ENCODE measurements around the gene ESD. TPM values are rescaled to one million over a fixed set of nuclear protein-coding genes. Genes with fewer than 3 reads are reported as not detected.

Gene ESD
- total RNA-seq, 4 donors from 2014 or later = 45.8 to 126 (median 78.0) TPM

DNA sequence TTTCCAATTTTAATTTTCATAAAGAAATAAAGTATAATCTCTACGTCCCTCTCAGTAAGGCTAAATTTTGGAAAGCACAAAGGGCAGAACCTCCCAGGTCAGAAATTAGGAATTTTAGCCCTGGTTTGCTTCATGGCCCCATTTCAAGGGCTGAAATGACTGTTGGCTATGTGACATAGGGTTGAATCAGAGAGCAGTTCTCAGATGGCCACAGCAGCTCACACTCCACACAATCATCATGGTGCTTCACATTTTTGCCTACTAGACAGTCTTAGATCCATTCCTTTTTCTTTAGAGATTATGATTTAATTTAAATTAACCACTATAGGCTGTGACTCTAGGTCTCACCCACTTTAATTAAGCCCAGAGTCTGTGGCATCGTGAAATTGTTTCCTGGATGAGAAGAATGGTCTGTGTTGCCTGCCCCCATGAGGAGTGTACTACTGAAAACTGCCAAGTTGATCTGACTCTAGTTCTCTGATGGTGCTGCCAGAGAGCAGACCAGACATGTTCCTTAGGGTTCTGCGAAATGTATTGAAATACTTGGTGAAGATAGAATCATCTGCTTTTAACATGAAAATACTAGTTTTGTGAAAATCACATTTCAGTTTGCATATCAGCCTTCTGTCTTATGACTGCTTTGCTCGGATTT lies 57.4 kb downstream of the ESD start:
- Histone ChIP-seq H3K27ac (no peak overlapping the region), H3K27me3 (no peaks in the 10 kb centered on the region), H3K9me3 (no peaks in the 10 kb centered on the region), H3K36me3 (peaks cover 0 to 76% (median 7%) of the 10 kb centered on the region in 3 donors), H3K4me1 (no peaks in the 10 kb centered on the region), H3K4me3 (no peak overlapping the region)
- no peak for DNase-seq
- intact Hi-C loops (cut with DNase I) = no loop called here
- WGBS, 2 donors = 88 to 95% methylated on average over 3 to 4 of the region's 4 CpGs
- TF ChIP-seq, protein P1, sequence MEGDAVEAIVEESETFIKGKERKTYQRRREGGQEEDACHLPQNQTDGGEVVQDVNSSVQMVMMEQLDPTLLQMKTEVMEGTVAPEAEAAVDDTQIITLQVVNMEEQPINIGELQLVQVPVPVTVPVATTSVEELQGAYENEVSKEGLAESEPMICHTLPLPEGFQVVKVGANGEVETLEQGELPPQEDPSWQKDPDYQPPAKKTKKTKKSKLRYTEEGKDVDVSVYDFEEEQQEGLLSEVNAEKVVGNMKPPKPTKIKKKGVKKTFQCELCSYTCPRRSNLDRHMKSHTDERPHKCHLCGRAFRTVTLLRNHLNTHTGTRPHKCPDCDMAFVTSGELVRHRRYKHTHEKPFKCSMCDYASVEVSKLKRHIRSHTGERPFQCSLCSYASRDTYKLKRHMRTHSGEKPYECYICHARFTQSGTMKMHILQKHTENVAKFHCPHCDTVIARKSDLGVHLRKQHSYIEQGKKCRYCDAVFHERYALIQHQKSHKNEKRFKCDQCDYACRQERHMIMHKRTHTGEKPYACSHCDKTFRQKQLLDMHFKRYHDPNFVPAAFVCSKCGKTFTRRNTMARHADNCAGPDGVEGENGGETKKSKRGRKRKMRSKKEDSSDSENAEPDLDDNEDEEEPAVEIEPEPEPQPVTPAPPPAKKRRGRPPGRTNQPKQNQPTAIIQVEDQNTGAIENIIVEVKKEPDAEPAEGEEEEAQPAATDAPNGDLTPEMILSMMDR (IDR thresholded peaks at IDR 0.05) = no peak
- TF ChIP-seq POLR2A (IDR thresholded peaks at IDR 0.05) = no peak

DNA sequence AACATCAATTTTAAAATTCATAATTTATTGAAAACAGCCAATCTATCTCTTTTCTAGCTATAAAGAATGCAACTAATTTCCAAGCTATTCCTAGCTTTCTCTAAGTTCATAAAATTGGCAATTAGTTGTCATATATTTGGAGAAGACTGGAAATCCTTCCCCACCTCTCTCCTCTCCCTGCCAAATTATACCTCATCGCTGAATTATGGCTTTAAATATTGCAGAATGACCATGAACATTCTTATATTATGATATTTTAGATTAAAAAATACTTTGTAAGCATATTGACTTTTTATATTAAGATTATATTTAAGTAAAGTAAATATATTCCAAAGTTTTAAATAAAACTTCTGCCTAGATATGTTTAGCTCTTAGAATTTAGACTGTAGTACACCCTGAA lies 58.2 kb downstream of the ESD start:
- 83 to 94% methylated on average over 1 of the region's 1 CpG for WGBS, 2 donors
- TF ChIP-seq POLR2A (IDR thresholded peaks at IDR 0.05) = no peak
- DNase-seq = no peak
- no peak overlapping the region for H3K27ac ChIP-seq
- intact Hi-C loops (cut with DNase I) = no loop called here
- H3K9me3 ChIP-seq = no peaks in the 10 kb centered on the region
- H3K4me1 ChIP-seq = no peaks in the 10 kb centered on the region
- no peaks in the 10 kb centered on the region for H3K27me3 ChIP-seq
- peaks cover 0 to 76% (median 7%) of the 10 kb centered on the region in 3 donors for H3K36me3 ChIP-seq
- no peak overlapping the region for H3K4me3 ChIP-seq

DNA sequence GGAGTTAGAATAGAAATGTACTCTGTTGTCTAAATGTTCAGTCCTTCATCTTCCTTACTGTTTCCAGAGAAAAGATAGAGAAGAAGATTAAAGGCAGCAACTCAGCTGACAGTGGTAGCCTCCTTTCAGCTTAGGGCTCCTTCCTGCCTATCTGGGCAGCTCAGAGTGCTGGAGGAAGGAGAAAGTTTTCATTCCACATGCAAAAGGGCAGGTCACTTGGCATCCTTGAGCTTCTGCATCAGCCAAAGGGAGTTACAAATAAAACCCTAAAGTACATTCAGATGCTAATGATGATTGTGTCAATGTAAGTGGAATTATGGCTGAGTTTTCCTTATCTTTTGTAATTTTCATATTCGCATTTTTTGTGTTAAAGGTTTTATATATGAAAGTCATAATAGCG lies 58.9 kb downstream of the ESD start:
- H3K36me3 ChIP-seq = peaks cover 0 to 76% (median 7%) of the 10 kb centered on the region in 3 donors
- no peak overlapping the region for H3K4me3 ChIP-seq
- H3K9me3 ChIP-seq = no peaks in the 10 kb centered on the region
- WGBS, 2 donors = 83 to 94% methylated on average over 2 of the region's 2 CpGs
- DNase-seq = no peak
- no peak overlapping the region for H3K27ac ChIP-seq
- H3K27me3 ChIP-seq = no peaks in the 10 kb centered on the region
- H3K4me1 ChIP-seq = no peaks in the 10 kb centered on the region
- intact Hi-C loops (cut with DNase I) = no loop called here
- TF ChIP-seq, protein P1 (IDR thresholded peaks at IDR 0.05) = no peak
- no peak for TF ChIP-seq POLR2A (IDR thresholded peaks at IDR 0.05)

DNA sequence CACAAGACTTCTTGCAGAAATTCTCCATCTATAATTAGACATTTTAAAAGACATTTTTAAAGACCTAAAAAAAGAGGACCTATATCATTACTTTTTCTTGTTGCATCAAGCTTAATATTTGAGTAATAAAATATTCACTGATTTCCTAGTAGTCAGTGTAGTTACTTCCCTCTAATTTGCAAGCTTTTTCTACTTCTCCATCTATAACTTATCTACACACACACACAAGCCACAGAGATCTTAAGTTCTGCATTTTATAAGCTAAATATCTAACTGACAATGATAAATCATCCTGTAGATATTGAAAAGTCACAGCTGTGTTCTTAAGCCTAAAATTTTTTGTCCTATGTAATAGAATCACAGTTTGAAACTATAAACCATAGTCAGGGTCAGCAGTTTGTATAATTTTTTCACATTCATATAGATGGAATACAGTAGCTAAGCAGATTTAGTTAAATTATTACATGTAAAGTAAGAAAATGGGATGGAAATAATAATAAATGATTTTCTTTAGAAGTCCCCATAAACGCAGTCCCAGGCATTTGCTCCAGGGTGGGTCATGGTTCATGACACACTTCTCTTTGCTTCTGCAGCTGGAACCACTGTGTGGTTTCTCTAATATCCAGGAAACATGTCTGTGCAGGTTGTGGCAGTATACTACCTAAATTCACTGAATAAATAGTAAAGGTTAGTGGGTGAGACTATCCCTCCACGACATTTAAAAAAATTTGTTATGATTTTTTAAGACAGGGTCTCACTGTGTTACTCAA lies 60.2 kb downstream of the ESD start:
- H3K36me3 ChIP-seq = peaks cover 5 to 76% (median 6%) of the 10 kb centered on the region in 3 donors
- intact Hi-C loops (cut with DNase I) = no loop called here

DNA sequence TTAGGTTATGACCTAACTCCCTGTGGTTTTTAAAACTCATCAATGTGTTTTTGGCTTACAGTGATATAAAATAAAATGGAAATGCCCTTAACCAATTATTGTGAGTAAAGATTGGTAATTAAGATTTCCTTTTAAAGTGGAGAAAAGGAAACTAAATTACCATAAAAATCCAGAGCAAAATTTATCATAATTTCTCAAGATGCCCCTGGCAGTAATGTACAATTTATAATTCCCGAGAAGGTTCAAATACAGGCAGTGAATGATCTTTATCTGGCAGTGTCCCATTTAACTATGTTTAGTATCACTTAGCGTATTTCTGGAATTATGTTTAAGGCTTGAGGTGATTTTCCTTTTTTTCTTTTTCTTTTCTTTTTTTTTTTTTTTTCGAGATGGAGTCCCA lies 61.5 kb downstream of the ESD start:
- TF ChIP-seq, protein P1 (IDR thresholded peaks at IDR 0.05) = no peak
- TF ChIP-seq POLR2A (IDR thresholded peaks at IDR 0.05) = no peak
- H3K4me1 ChIP-seq = no peaks in the 10 kb centered on the region
- H3K4me3 ChIP-seq = no peak overlapping the region
- WGBS, 2 donors = 75 to 86% methylated on average over 3 of the region's 3 CpGs
- intact Hi-C loops (cut with DNase I) = no loop called here
- no peaks in the 10 kb centered on the region for H3K9me3 ChIP-seq
- no peak overlapping the region for H3K27ac ChIP-seq
- H3K36me3 ChIP-seq = peaks cover 6 to 77% (median 6%) of the 10 kb centered on the region in 3 donors
- no peaks in the 10 kb centered on the region for H3K27me3 ChIP-seq
- DNase-seq = no peak

More for the DNA sequence above, 60.2 kb downstream of the ESD start:
- Histone ChIP-seq H3K27me3 (no peaks in the 10 kb centered on the region), H3K4me3 (no peak overlapping the region), H3K27ac (no peak overlapping the region), H3K9me3 (no peaks in the 10 kb centered on the region), H3K4me1 (no peaks in the 10 kb centered on the region)
- TF ChIP-seq, protein P1 (IDR thresholded peaks at IDR 0.05) = no peak
- no peak for TF ChIP-seq POLR2A (IDR thresholded peaks at IDR 0.05)
- DNase-seq = no peak
- WGBS, 2 donors = 46 to 62% methylated on average over 2 of the region's 2 CpGs
